GM12873 (cell line): ENCODE results near the gene SEZ6L.

Experiments used
- CTCF ChIP-seq: IDR thresholded peaks from 2 replicates; pipeline ENCODE4 v1.5.1; 2012; ENCODE audit warnings: low read depth, mild to moderate bottlenecking, moderate library complexity, low read length, control low read depth; ENCODE audit not compliant: insufficient read depth; ENCODE audit errors: missing control alignments

The SEZ6L gene

GRCh38 chr22:26197425-26197824 is 28.2 kb downstream of the SEZ6L start:
- no peak for TF ChIP-seq CTCF

- no peak for TF ChIP-seq CTCF
Observed at GRCh38 chr22:26199665-26200064, 30.4 kb downstream of the SEZ6L start.

GRCh38 chr22:26202280-26202924 is 33.1 kb downstream of the SEZ6L start:
- no peak for TF ChIP-seq CTCF

GRCh38 chr22:26205494-26205893 is 36.2 kb downstream of the SEZ6L start:
- TF ChIP-seq CTCF = no peak

GRCh38 chr22:26210334-26210733 is 41.1 kb downstream of the SEZ6L start:
- no peak for TF ChIP-seq CTCF

- TF ChIP-seq CTCF = no peak
Observed at GRCh38 chr22:26213826-26214225, 44.6 kb downstream of the SEZ6L start.

- no peak for TF ChIP-seq CTCF
Observed at GRCh38 chr22:26214466-26214865, 45.2 kb downstream of the SEZ6L start.

GRCh38 chr22:26215736-26216135 is 46.5 kb downstream of the SEZ6L start:
- no peak for TF ChIP-seq CTCF
